ENCODE data around the gene MEF2C. TPM values are rescaled to one million over a fixed set of nuclear protein-coding genes. Genes with fewer than 3 reads are reported as not detected.

MEF2C gene
- total RNA-seq, 1 experiment from 2014 or later, result 26.5 TPM

GRCh38 chr5:88693071-88693932 is 189.7 kb downstream of the MEF2C start:
- no peak for DNase-seq (ENCODE audit: extremely low read depth, low read depth)

DNA sequence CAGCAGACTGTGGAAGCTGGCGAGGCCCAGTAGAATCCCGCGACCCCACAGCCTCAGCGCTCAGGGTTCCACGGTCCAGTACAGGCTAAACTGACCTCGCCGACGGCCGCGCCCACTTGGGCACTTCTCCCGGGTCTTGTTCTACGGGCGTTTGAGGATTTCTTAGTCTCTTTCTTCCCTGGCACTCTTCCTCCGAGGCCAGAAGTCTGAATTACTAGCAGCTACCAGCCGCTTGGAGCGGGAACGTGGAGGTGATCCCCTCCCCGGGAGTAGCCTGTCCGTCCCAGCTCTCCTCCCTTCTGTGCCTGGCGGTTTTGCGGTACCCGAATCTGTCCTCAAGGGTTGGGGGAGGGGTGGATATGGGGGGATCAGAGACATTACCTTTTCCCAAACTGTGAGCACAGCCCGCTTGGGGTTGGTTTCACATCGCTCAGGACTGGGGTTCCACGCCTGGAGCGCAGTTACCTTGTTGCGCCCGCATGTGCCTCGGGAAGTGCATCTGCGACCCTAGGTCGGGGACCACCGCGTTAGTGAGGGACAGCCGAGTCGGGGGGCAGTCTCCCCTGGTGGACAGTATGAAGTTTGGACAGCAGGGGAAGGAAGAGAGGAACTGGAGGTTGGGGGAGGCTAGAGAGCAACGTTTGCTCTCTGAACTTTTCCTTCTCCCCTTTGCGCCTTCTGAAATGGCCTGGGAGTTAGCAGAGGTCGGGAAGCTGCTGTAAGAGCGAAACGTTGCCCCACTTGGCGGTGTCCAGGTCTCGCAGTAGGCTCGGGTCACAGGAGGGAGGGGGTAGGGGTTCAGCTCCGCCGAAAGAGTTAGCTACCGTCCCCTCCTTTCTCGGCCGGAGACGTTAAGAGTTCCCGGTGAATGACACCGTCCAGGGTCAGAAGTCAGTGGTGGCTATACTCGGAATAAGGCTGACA is 190.8 kb downstream of the MEF2C start:
- no peak for DNase-seq (ENCODE audit: extremely low read depth, low read depth)

DNA sequence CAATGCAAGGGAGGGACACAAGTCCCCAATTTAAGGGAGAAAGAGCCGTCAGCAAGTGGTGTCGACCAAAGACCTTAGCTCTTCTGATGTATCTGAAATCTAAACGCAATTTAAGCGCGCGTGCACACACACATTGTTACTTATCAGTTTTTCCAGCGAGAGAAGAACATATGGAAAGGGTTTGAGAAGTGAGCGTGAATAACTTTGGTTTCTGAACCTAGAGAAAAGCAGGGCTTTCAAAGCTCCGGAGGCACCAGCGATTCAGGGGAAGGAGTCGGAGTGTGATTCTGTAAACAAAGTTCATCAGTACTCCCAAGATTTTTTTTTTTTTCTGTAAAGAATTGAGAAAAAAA is 191.8 kb downstream of the MEF2C start:
- no peak for DNase-seq (ENCODE audit: extremely low read depth, low read depth)

DNA sequence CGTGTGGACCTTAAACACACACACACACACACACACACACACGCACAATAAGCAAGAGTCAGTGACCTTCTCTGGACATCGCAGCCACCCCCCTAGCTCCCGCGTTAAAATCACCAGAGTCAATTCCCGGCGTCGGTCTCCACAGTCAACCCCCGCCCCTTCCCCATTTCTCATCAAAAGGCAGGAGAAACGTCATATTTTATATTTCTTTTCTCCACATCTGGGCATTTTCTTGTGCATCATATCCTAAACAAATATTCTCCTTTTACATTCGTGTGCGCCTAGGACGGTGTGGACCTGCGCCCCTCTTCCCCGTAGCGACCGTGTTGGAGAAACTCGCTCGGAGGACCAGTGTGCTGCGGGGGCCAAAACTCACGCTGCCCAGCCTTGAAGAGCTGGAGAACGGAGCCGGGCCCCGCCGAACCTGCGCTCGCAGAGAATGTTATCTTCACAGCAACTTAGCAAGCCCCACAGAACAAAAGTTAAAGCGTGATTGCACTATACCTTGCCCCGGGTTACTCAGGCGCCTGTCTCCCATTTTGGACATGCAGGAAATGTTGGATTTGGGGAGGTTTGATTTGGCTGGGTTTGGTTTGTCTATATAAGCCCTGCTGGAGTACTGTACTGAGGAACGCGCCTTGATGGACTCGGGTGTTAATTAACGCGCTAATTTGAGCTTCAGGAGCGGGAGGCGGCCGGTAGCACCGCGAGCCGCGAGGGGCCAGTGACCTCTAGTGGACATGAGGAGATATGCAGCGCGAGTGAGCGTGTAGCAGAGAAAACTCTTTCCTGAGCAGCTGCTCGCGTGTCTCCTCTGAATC is 192.4 kb downstream of the MEF2C start:
- DNase-seq (ENCODE audit: extremely low read depth, low read depth), result peak; percentile 53

DNA sequence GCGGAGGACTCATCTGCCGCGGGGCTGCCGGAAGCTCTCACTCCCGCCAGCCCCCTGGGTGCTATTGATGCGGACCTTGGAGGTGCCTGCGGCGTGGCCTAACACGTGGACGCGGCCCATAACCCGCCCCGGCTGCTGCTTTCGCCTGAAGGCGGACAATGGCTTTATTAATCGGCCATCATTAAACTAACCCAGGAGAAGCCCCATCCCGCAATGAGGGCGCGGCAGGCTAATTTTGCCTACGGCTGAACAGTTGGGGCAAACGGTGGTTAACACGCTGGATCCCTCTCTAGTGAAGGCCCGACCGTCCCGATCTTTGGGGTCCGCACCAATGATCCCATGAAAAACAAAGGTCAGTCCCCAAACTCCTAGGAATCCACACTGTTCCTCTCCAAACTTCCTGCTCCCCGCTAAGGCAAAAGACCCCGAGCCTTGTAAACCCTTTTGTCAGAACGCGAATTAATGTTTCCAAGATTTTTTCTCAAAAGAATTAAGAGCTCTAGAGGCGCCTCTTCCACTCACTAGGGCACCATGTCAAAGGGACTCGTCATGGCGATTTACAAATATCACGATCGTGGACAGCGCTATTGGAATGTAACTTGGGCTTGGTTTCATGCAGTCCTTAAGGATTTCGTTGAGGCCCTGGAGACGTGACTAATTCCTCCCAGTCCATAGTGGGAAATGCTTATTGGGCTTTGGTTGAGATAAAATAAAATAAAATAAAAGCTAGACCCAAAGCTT is 193.1 kb downstream of the MEF2C start:
- DNase-seq (ENCODE audit: extremely low read depth, low read depth), result no peak

DNA sequence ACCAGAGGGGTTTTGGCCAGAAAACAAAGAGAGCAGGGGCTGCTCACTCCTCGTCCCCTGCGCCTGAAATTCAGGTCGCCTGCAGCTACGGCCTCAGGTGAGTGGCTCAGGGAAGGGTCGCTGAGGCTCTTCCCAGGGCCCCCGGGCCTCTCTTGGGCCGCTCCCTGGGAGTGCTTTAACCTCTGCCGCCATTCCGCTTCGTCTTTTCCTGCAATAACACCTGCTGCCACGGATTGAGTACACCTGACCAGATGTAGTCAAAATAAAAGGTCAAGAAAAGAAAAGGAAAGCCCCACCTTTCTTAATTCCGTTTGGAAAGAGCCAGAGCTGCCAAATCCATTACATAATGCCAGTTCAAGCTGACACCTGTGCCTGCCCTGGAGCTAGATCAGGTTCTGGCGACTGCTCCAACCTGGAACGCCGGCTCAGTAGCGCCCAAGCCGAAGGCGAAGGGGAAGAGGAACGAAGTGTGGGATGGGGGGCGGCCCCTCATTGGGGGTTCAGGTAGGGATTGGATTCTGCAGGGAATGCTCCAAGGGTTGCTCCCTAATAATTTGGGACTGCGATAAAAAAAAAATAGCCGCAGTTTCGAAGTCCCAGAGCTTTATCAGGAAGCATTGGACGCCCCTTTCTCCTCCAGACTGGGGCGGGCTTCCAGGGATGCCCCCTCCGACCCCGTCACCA is 193.9 kb downstream of the MEF2C start:
- DNase-seq (ENCODE audit: extremely low read depth, low read depth), result no peak

DNA sequence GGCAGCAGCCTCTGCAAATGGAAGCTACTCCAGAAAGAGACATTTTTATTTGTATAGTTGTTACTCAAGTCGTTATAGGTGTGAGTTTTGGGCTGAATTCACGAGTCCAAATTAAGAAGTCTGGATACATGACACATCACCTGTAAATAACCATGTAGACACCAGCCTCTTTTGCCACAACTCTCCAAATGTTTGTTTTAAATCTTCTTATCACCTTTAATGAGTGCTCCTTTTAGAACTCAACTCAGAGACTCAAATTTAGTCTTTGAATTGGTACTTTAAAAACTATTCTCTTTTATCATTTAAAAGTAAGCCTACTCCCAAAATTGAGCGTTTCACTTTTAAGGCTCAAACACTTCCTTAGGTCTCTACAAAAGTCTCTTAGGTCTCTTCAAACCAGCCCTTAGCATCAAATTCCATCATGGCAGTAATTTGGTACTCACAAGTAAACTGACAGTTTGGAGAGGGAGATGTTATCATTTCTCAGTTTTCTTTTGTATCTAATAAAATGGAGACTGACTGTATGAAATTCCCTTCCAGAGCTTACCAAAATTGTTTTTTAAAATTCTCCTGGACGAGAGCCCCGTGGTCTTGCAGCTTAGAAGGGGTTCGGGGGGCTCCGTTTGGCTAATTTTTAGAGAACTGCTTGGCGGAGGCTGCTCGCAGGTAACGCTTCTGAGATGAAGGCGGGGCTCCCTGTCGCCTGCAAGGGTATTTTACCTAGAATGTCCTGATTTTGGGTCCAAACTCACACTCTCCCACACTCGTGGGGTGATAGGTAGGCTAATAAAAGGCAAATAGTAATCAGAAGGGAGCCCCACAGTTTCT is 194.6 kb downstream of the MEF2C start:
- DNase-seq (ENCODE audit: extremely low read depth, low read depth), result no peak

- no peak for DNase-seq (ENCODE audit: extremely low read depth, low read depth)
These were observed 195.5 kb downstream of the MEF2C start for GRCh38 chr5:88687373-88687911.

DNA sequence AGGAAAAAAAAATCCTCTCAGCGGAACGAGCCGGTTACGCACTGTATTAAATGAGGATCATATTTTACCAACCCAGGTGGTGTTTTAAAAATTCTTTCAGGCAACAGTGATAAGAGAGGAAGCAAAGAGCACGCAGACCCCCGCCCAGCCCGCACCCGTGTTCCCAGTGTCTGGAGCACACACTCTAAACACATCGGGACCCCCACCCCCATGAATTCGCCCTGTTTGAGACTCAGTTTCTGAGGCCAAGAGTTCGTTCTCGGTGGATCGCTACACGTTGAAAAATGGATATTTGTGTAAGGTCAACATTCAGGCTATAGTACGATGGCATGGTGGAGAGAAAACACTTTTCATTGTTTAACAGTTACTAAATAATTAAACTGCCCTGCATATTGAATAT is 196.3 kb downstream of the MEF2C start:
- DNase-seq (ENCODE audit: extremely low read depth, low read depth), result no peak

- no peak for DNase-seq (ENCODE audit: extremely low read depth, low read depth)
These were observed 197.1 kb downstream of the MEF2C start for GRCh38 chr5:88685591-88686541.

DNA sequence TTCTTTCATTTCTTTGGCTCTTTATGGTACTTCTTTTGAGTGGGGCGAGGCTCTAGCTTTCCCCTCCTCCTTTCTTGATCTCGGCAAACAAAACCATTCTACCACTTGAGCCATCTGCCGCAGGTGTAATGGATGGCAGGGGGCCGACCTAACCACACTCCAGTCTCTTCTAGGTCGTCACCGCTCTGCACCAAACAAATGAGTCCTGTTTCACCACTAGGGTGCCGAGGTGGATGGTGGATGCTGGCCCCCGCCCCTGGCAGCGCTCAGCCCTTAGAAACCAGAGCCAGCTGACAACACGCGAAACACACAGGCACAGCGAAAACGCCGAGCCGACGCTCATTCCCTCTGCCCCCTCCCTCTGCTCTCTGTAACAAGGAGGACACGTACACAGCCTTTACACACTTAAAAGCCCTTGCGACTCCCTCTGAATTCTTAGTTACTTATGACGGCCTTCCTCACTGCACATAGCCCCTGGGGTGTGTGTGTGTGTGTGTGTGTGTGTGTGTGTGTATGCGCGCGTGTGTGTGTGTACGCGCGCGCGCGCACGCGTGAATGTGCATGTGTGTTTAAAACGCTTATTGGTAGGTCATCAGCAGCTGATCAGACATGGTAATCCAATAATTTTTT is 199.4 kb downstream of the MEF2C start:
- no peak for DNase-seq (ENCODE audit: extremely low read depth, low read depth)

DNA sequence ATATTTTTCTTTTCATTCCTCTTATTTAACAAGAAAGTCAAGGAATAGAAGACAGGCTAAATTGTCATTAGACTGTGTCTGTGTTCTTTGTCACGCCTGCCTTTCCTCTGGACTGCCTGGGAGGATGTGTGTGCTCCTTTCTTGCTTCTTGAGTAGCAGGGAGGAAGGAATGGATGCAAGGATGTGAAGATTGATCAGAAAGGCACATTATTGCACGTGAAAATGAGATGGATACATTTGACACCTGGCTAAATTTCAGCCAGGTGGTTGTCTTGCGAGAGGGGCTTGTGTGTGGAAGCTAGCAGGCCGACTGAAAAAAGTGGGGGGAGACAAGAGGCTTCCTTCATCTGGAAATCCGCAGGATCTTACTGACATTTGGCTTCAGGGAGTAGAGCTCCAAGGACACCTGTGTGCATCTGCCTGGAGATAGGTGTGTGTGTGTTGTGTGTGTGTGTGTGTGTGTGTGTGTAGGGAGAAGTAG is 200.1 kb downstream of the MEF2C start:
- no peak for DNase-seq (ENCODE audit: extremely low read depth, low read depth)

- DNase-seq (ENCODE audit: extremely low read depth, low read depth), result no peak
These were observed 200.9 kb downstream of the MEF2C start for GRCh38 chr5:88682131-88682530.

GRCh38 chr5:88681211-88681803 is 201.7 kb downstream of the MEF2C start:
- no peak for DNase-seq (ENCODE audit: extremely low read depth, low read depth)

GRCh38 chr5:88680253-88681132 is 202.5 kb downstream of the MEF2C start:
- peak; percentile 68 for DNase-seq (ENCODE audit: extremely low read depth, low read depth)

Data from NCI-H460 (cell line).